GM23248 (cell line): ENCODE measurements around the gene MYO9A. TPM values are rescaled to one million over a fixed set of nuclear protein-coding genes. Genes with fewer than 3 reads are reported as not detected.

Experiments
- DNase-seq: peaks from one replicate; pipeline ENCODE4 v3.0.0-alpha.2; 2015
- H2AFZ ChIP-seq: fragments of 200-600 bp; sonication (generic); 2 replicates; pipeline ENCODE4 v1.6.1; 2016; ENCODE audit warnings: antibody characterized with exemption
- H3F3A ChIP-seq: fragments of 200-600 bp; sonication (generic); 2 replicates; pipeline ENCODE4 v1.6.1; 2016; ENCODE audit warnings: mild to moderate bottlenecking, antibody characterized with exemption, mixed run types; ENCODE audit not compliant: insufficient read depth
- H3K27ac ChIP-seq: fragments of 200-600 bp; sonication (generic); 2 replicates; pipeline ENCODE4 v1.5.1; 2016; ENCODE audit warnings: mild to moderate bottlenecking
- H3K27me3 ChIP-seq: fragments of 200-600 bp; sonication (generic); replicated peaks from 2 replicates; pipeline ENCODE4 v1.6.1; 2016; ENCODE audit warnings: mild to moderate bottlenecking; ENCODE audit not compliant: insufficient read depth
- H3K36me3 ChIP-seq: fragments of 200-600 bp; sonication (generic); 2 replicates; pipeline ENCODE4 v1.6.1; 2016; ENCODE audit warnings: low read depth, mild to moderate bottlenecking
- H3K4me1 ChIP-seq: fragments of 200-600 bp; sonication (generic); 2 replicates; pipeline ENCODE4 v1.6.1; 2016; ENCODE audit warnings: mild to moderate bottlenecking; ENCODE audit not compliant: insufficient read depth
- H3K4me2 ChIP-seq: fragments of 200-600 bp; sonication (generic); one replicate; pipeline ENCODE4 v1.6.1; 2016; ENCODE audit warnings: mild to moderate bottlenecking; ENCODE audit not compliant: unreplicated experiment
- H3K4me3 ChIP-seq: fragments of 200-600 bp; sonication (generic); 2 replicates; pipeline ENCODE4 v1.5.1; 2016; ENCODE audit warnings: mild to moderate bottlenecking
- H3K79me2 ChIP-seq: fragments of 200-600 bp; sonication (generic); 2 replicates; pipeline ENCODE4 v1.6.1; 2016; ENCODE audit warnings: mild to moderate bottlenecking; ENCODE audit not compliant: insufficient read depth
- H3K9ac ChIP-seq: fragments of 200-600 bp; sonication (generic); 2 replicates; pipeline ENCODE4 v1.6.1; 2016; ENCODE audit warnings: mild to moderate bottlenecking
- H3K9me2 ChIP-seq: fragments of 200-600 bp; sonication (generic); 2 replicates; pipeline ENCODE4 v1.6.1; 2016; ENCODE audit warnings: mixed run types, mild to moderate bottlenecking, moderate library complexity; ENCODE audit not compliant: insufficient read depth
- H3K9me3 ChIP-seq: fragments of 200-600 bp; sonication (generic); one replicate; pipeline ENCODE4 v1.6.1; 2017; ENCODE audit warnings: low read depth
- H4K20me1 ChIP-seq: fragments of 200-600 bp; sonication (generic); 2 replicates; pipeline ENCODE4 v1.6.0; 2016; ENCODE audit not compliant: insufficient read depth
- EZH2 ChIP-seq: fragments of 200-600 bp; sonication (generic); IDR thresholded peaks from 2 replicates; pipeline ENCODE4 v1.6.1; 2018; ENCODE audit warnings: antibody characterized with exemption, mild to moderate bottlenecking; ENCODE audit not compliant: insufficient read depth, poor library complexity, severe bottlenecking
- EZH2phosphoT487 ChIP-seq: fragments of 200-600 bp; sonication (generic); IDR thresholded peaks from 2 replicates; pipeline ENCODE4 v1.6.1; 2018; ENCODE audit warnings: antibody characterized with exemption, moderate library complexity, mild to moderate bottlenecking, low read depth; ENCODE audit not compliant: insufficient read depth
- WGBS, 2 experiments: methylation state at CpG; one replicate each; pipeline ENCODE4 v1.1.6; 2015 to 2017; ENCODE audit warnings: low lambda C conversion rate in 2 of 2, low coverage in 1 of 2; ENCODE audit errors: missing lambda C conversion rate in 2 of 2; 5-methylcytosine and 5-hydroxymethylcytosine counted together
- in situ Hi-C: fragments of 300-500 bp; cut with MboI; formaldehyde crosslinking; loops from 2 replicates; pipeline ENCODE4 v1.15.0; 2020
- polyA plus RNA-seq: library from polyadenylated mRNA; unstranded; fragments of >200 nt; fragmentation: Nextera tagmentation; extraction: Ambion mirVana; gene quantifications from 2 replicates; pipeline ENCODE4 v1.2.1, GENCODE V29; 2016
- total RNA-seq: library from RNA; depleted of rRNA; stranded (reverse); fragments of >200 nt; shearing (Covaris generic); gene quantifications from 2 replicates; pipeline ENCODE4 v1.2.3, GENCODE V29; 2014

MYO9A gene
- total and polyA plus RNA-seq, 2 experiments from 2014 or later: 10.6 to 20.4 TPM

GRCh38 chr15:71811752-71812735 lies 305.9 kb downstream of the MYO9A start:
- no peaks in the 10 kb centered on the region for H3F3A ChIP-seq
- TF ChIP-seq EZH2phosphoT487: no peak
- no peak for TF ChIP-seq EZH2
- no peaks in the 10 kb centered on the region for H3K27me3 ChIP-seq
- H3K36me3 ChIP-seq: no peaks in the 10 kb centered on the region
- 87 to 89% methylated on average over 32 to 37 of the region's 38 CpGs for WGBS, 2 experiments
- in situ Hi-C loops: no loop called here
- H3K27ac ChIP-seq: no peak overlapping the region
- no peaks in the 10 kb centered on the region for H3K9me2 ChIP-seq
- no peak for DNase-seq
- H3K79me2 ChIP-seq: no peaks in the 10 kb centered on the region
- H3K9ac ChIP-seq: no peak overlapping the region
- no peak overlapping the region for H3K4me3 ChIP-seq
- peaks cover 9% of the 10 kb centered on the region; the same call in 1 of the 2 replicates for H3K4me1 ChIP-seq
- H4K20me1 ChIP-seq: no peaks in the 10 kb centered on the region
- H3K9me3 ChIP-seq: no peaks in the 10 kb centered on the region
- H3K4me2 ChIP-seq: no peak overlapping the region
- no peak overlapping the region for H2AFZ ChIP-seq

GRCh38 chr15:71811036-71811736 lies 306.8 kb downstream of the MYO9A start:
- Histone ChIP-seq H3K27me3 (no peaks in the 10 kb centered on the region), H3K4me3 (no peak overlapping the region), H3K4me1 (peaks cover 14% of the 10 kb centered on the region), H3K9ac (no peak overlapping the region), H3K27ac (no peak overlapping the region), H3F3A (no peaks in the 10 kb centered on the region), H3K36me3 (no peaks in the 10 kb centered on the region), H4K20me1 (no peaks in the 10 kb centered on the region), H3K9me3 (no peaks in the 10 kb centered on the region), H3K9me2 (no peaks in the 10 kb centered on the region), H3K79me2 (no peaks in the 10 kb centered on the region), H3K4me2 (no peak overlapping the region), H2AFZ (no peak overlapping the region)
- no peak for DNase-seq
- WGBS, 2 experiments: 84 to 90% methylated on average over 19 to 27 of the region's 27 CpGs
- in situ Hi-C loops: no loop called here
- TF ChIP-seq EZH2 (no peak), EZH2phosphoT487 (no peak)

- H3K9ac ChIP-seq: no peak within 1 kb of the TSS
- no peak within 1 kb of the TSS for H3K4me3 ChIP-seq
- H3K36me3 ChIP-seq: no peaks in the 10 kb centered on the region
- H3K9me3 ChIP-seq: no peaks in the 10 kb centered on the region
- no peaks in the 10 kb centered on the region for H3K79me2 ChIP-seq
- no peaks in the 10 kb centered on the region for H3K27me3 ChIP-seq
- H3F3A ChIP-seq: no peaks in the 10 kb centered on the region
- H4K20me1 ChIP-seq: no peaks in the 10 kb centered on the region
- no peak within 1 kb of the TSS for H3K27ac ChIP-seq
- H3K9me2 ChIP-seq: no peaks in the 10 kb centered on the region
- no peak within 1 kb of the TSS for H2AFZ ChIP-seq
- in situ Hi-C loops: no loop called here
- peaks cover 17% of the 10 kb centered on the region for H3K4me1 ChIP-seq
- TF ChIP-seq EZH2: no peak
- TF ChIP-seq EZH2phosphoT487: no peak
- no peak within 1 kb of the TSS for H3K4me2 ChIP-seq
- 82 to 84% methylated on average over 14 to 16 of the region's 16 CpGs for WGBS, 2 experiments
- no peak for DNase-seq
These were observed 307.5 kb downstream of the MYO9A start, which contains the start of gene NR2E3 for GRCh38 chr15:71810256-71811035. Gene NR2E3 (plus strand): TSS chr15:71810554. CDS start chr15:71810744, 190 bp downstream.

- H3K9me2 ChIP-seq: no peaks in the 10 kb centered on the region
- no peaks in the 10 kb centered on the region for H3K36me3 ChIP-seq
- no peaks in the 10 kb centered on the region for H3F3A ChIP-seq
- H3K79me2 ChIP-seq: no peaks in the 10 kb centered on the region
- H3K9ac ChIP-seq: no peak overlapping the region
- no peak overlapping the region for H3K27ac ChIP-seq
- H2AFZ ChIP-seq: no peak overlapping the region
- no peaks in the 10 kb centered on the region for H4K20me1 ChIP-seq
- H3K4me2 ChIP-seq: no peak overlapping the region
- in situ Hi-C loops: no loop called here
- 77 to 79% methylated on average over 7 to 8 of the region's 8 CpGs for WGBS, 2 experiments
- TF ChIP-seq EZH2phosphoT487: no peak
- TF ChIP-seq EZH2: no peak
- H3K9me3 ChIP-seq: no peaks in the 10 kb centered on the region
- peaks cover 17% of the 10 kb centered on the region for H3K4me1 ChIP-seq
- no peak for DNase-seq
- no peak overlapping the region for H3K4me3 ChIP-seq
- H3K27me3 ChIP-seq: no peaks in the 10 kb centered on the region
These were observed 308.6 kb downstream of the MYO9A start for GRCh38 chr15:71809346-71809745.
